ENCODE data around the gene MED10.

MED10 gene

DNA sequence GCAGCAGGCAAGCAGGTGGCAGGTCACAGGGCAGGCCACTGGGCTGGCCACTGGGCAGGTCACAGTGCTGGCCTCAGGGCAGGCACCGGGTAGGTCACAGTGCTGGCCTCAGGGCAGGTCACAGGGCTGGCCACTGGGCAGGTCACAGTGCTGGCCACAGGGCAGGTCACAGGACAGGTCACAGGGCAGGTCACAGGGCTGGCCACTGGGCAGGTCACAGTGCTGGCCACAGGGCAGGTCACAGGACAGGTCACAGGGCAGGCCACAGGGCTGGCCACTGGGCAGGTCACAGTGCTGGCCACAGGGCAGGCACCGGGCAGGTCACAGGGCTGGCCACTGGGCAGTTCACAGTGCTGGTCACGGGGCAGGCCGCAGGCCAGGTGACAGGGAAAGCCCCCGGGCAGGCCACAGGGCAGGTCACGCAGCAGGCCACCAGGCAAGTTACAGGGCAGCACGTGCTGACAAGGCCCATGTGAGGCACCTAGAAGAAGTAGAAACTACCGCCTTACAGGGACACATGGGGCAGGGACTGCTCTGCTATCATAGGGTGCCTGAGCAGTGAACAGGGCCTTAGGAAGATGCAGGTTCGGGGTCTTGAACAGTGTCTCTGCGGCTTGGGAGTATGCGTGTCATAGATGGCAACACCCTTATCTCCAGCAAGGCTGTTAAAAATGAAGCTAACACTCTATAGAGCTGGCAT lies 18.6 kb upstream of the MED10 start:
- no peak for ATAC-seq (replicated peaks; ENCODE audit: extremely low read depth, poor library complexity, severe bottlenecking)
- H3K27ac Mint-ChIP-seq (ENCODE audit: low read depth) = no peak overlapping the region
- H3K27me3 Mint-ChIP-seq = peaks cover 48% of the 10 kb centered on the region
- DNase-seq (ENCODE audit: low spot score in 2 of 2) = no peak
- H3K36me3 Mint-ChIP-seq (ENCODE audit: insufficient read depth) = no peaks in the 10 kb centered on the region
- H3K4me3 Mint-ChIP-seq = no peak overlapping the region
- H3K9me3 Mint-ChIP-seq = no peaks in the 10 kb centered on the region
- H3K4me1 Mint-ChIP-seq = no peaks in the 10 kb centered on the region

DNA sequence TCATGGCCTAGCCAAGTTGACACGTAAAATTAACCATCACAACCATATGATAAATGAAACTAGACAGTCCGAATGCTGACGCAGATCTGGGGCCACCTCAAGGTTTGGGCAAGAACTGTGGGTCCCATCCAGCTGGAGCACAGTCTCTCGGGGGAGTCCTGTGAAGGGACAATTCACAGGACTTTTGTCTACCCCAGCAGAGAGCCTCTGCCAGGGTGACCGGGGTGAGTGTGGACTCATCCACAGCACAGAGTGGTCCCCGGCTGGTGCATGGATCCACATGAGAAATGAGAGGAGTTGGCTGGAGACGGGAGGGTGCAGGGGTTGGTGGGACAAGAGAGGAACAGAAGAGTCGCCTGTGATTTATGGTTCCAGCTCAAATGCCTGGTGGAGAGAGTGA lies 17.7 kb upstream of the MED10 start:
- Mint-ChIP-seq H3K9me3 (no peaks in the 10 kb centered on the region), H3K36me3 (ENCODE audit: insufficient read depth) (no peaks in the 10 kb centered on the region), H3K27me3 (peaks cover 48% of the 10 kb centered on the region), H3K4me1 (no peaks in the 10 kb centered on the region), H3K4me3 (no peak overlapping the region), H3K27ac (ENCODE audit: low read depth) (no peak overlapping the region)
- no peak for ATAC-seq (replicated peaks; ENCODE audit: extremely low read depth, poor library complexity, severe bottlenecking)
- no peak for DNase-seq (ENCODE audit: low spot score in 2 of 2)

DNA sequence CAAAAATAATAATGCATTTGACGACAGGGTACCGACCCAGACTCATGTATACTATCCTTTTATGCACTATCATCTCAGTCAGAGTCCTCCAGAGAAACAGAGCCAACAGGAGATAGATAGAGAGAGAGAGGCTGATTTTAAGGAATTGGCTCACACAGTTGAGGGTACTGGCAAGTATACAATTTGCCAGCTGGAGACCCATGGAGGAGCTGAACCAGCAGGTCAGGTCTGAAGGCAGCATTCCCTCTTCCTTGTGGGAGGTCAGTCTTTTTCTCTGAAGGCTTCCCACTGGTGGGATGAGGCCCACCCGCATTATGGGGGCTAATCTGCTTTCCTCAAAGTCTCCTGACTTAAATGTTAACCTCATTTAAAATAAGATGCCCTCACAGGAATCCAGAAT lies 17.3 kb upstream of the MED10 start:
- H3K27me3 Mint-ChIP-seq = peaks cover 50% of the 10 kb centered on the region
- no peak overlapping the region for H3K27ac Mint-ChIP-seq (ENCODE audit: low read depth)
- no peaks in the 10 kb centered on the region for H3K9me3 Mint-ChIP-seq
- DNase-seq (ENCODE audit: low spot score in 2 of 2) (no peak), ATAC-seq (replicated peaks; ENCODE audit: extremely low read depth, poor library complexity, severe bottlenecking) (no peak)
- H3K4me3 Mint-ChIP-seq = no peak overlapping the region
- H3K36me3 Mint-ChIP-seq (ENCODE audit: insufficient read depth) = no peaks in the 10 kb centered on the region
- no peaks in the 10 kb centered on the region for H3K4me1 Mint-ChIP-seq

DNA sequence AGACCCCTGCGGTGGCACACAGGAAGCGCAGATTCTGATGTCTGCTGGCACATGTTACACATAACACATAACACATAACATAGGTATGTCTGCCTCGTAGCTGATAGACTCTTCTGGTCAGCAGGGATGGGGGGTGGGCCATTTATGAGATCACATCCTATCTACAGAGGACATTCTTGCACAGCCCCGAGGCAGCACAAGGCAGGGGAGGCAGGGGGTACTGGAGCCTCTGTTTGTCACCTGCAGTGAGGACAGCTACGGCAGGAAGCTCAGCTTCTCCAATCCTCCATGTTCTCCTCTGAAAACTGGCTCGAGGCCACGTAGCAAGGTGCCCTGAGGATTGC lies 16.7 kb upstream of the MED10 start:
- Mint-ChIP-seq H3K4me3 (no peak overlapping the region), H3K36me3 (ENCODE audit: insufficient read depth) (no peaks in the 10 kb centered on the region), H3K27ac (ENCODE audit: low read depth) (no peak overlapping the region), H3K9me3 (no peaks in the 10 kb centered on the region), H3K27me3 (peaks cover 55% of the 10 kb centered on the region), H3K4me1 (no peaks in the 10 kb centered on the region)
- ATAC-seq (replicated peaks; ENCODE audit: extremely low read depth, poor library complexity, severe bottlenecking) = no peak
- no peak for DNase-seq (ENCODE audit: low spot score in 2 of 2)

DNA sequence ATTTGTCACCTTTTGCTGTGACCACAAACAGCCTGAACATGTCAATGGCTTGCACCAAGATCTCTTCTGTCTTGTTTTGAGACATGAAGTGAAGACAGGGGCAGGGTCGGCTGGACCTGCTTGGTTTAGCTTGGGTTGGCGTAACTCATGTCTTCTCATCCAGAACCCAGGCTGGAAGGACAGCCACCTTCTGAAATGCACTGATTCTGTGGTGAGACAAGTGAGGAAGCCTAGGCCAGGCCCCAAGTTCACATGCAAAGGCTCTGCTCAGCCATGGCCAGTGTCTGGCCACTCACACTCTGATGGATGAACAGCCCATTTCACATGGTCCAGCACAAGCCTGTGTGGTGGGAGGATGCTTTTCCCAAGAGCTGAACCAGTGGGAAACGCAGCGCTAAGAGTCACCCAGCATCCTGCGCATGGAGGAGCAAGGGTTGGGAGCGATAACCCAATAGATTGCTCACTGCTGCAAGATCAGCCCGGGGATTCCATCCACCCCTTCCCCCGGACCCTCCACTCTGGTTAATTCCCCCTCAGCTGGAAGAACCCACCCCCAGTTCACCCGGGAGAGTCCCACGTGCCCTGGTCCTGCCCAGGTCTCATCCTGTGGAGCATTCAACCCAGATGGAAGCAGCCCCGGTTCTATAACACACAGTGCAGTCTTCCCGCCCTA lies 16.2 kb upstream of the MED10 start:
- no peaks in the 10 kb centered on the region for H3K4me1 Mint-ChIP-seq
- DNase-seq (ENCODE audit: low spot score in 2 of 2) = no peak
- no peaks in the 10 kb centered on the region for H3K36me3 Mint-ChIP-seq (ENCODE audit: insufficient read depth)
- H3K27ac Mint-ChIP-seq (ENCODE audit: low read depth) = no peak overlapping the region
- H3K4me3 Mint-ChIP-seq = no peak overlapping the region
- peaks cover 60% of the 10 kb centered on the region for H3K27me3 Mint-ChIP-seq
- ATAC-seq (replicated peaks; ENCODE audit: extremely low read depth, poor library complexity, severe bottlenecking) = no peak
- no peaks in the 10 kb centered on the region for H3K9me3 Mint-ChIP-seq

DNA sequence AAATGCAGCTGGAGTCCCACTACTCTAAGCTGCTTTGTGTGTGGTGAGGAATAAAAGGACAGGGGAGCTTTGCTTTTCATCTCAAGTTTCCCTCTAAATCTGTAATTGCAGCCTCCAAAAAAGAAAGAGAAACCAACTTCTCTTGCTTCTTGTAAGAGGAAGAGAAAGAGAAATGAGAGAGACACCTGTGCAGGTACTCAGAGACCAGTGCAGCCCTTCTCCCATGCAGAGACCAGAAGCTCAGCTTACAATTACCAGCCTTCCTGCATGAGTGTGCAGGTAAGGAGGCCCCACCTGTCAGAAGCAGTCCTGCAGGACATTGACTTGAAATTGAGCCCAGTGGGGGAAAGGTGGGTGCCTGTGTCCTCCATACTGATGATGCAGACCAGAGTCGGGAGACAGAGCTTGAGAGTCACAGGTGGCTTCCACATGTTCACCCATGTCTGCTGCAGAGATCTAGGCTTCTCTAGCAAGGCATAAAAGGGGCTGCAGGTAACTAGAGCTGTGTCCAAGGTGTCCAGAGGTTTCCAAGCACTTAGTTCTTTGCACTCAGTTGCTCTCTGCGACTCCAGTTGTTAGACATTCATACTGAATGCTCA lies 15.3 kb upstream of the MED10 start:
- no peak overlapping the region for H3K27ac Mint-ChIP-seq (ENCODE audit: low read depth)
- H3K27me3 Mint-ChIP-seq = peaks cover 68% of the 10 kb centered on the region
- H3K4me3 Mint-ChIP-seq = no peak overlapping the region

DNA sequence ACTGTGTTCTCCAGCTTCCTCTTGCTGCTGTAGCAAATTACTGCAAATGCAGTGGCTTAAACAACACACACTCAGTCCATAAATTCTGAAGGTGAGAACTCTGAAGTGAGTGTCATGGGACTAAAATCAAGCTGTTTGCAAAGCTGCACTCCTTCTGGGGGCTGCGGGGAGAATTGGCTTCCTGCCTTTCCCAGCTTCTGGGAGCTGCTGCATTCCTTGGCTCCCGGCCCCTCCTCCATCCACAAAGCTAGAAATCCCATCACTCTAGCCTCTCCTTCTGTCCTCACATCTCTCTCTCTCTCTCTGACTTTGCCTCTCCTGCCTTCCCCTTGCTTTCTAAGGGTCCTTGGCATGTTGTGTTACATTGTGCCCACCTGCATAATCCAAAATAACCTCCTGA lies 14.2 kb upstream of the MED10 start:
- Mint-ChIP-seq H3K27ac (ENCODE audit: low read depth) (no peak overlapping the region), H3K4me1 (no peaks in the 10 kb centered on the region), H3K4me3 (no peak overlapping the region), H3K27me3 (peaks cover 68% of the 10 kb centered on the region), H3K9me3 (no peaks in the 10 kb centered on the region), H3K36me3 (ENCODE audit: insufficient read depth) (no peaks in the 10 kb centered on the region)
- ATAC-seq (replicated peaks; ENCODE audit: extremely low read depth, poor library complexity, severe bottlenecking) (no peak), DNase-seq (ENCODE audit: low spot score in 2 of 2) (no peak)

More for the DNA sequence above, 15.3 kb upstream of the MED10 start:
- no peaks in the 10 kb centered on the region for H3K36me3 Mint-ChIP-seq (ENCODE audit: insufficient read depth)
- ATAC-seq (replicated peaks; ENCODE audit: extremely low read depth, poor library complexity, severe bottlenecking) (no peak), DNase-seq (ENCODE audit: low spot score in 2 of 2) (no peak)
- H3K9me3 Mint-ChIP-seq = no peaks in the 10 kb centered on the region
- no peaks in the 10 kb centered on the region for H3K4me1 Mint-ChIP-seq

DNA sequence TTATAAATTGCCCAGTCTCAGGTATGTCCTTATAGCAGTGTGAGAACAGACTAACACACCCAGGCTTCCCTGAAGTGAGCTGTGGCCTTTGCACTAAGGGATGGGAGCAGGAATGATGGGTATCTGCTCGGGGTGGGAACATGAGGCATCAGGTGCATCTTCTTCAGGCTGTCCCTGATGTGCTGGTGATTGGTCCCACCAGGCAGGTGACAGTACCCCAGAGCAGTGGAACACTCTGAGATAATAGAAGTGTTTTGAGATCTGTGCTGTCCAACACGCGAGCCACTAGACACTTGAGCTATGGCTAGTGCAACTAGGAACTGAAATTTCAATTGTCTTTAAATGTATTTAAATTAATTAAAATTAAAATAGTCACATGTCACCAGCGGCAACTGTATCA lies 12.8 kb upstream of the MED10 start:
- Mint-ChIP-seq H3K4me3 (no peak overlapping the region), H3K27me3 (peaks cover 70% of the 10 kb centered on the region)

DNA sequence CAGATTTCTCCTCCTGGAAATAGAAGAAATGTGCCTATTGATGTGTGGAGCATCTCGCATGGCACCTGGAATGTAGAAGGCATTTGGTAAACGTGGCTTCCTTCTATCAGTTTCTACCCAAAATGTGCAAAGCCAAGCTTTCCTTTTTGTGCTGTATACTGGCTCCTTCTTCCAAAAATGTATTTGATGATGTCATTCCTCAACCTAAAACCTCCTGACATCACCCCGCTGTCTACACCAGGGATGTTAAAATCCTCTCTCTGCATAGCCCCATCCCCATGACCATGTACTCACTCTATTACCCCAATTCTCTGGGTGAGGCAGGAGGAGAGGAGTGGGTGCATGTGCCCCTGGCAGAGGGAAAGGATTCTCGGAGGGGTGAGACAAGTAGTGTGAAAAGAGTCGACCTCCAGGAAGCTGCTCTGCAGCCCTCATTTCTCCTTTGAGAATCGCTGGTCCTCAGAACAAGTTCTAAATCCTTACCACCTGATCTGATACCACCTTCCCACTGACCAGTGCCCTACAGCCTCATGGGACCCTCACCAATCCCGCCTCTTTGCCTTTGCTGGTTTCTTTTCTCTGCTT lies 11.7 kb upstream of the MED10 start:
- H3K27me3 Mint-ChIP-seq = peaks cover 63% of the 10 kb centered on the region
- no peaks in the 10 kb centered on the region for H3K9me3 Mint-ChIP-seq
- ATAC-seq (replicated peaks; ENCODE audit: extremely low read depth, poor library complexity, severe bottlenecking) (no peak), DNase-seq (ENCODE audit: low spot score in 2 of 2) (no peak)
- no peak overlapping the region for H3K4me3 Mint-ChIP-seq
- H3K36me3 Mint-ChIP-seq (ENCODE audit: insufficient read depth) = no peaks in the 10 kb centered on the region
- no peak overlapping the region for H3K27ac Mint-ChIP-seq (ENCODE audit: low read depth)
- no peaks in the 10 kb centered on the region for H3K4me1 Mint-ChIP-seq

More for the DNA sequence above, 12.8 kb upstream of the MED10 start:
- DNase-seq (ENCODE audit: low spot score in 2 of 2) = no peak
- Mint-ChIP-seq H3K27ac (ENCODE audit: low read depth) (no peak overlapping the region), H3K4me1 (no peaks in the 10 kb centered on the region), H3K36me3 (ENCODE audit: insufficient read depth) (no peaks in the 10 kb centered on the region), H3K9me3 (no peaks in the 10 kb centered on the region)
- no peak for ATAC-seq (replicated peaks; ENCODE audit: extremely low read depth, poor library complexity, severe bottlenecking)

DNA sequence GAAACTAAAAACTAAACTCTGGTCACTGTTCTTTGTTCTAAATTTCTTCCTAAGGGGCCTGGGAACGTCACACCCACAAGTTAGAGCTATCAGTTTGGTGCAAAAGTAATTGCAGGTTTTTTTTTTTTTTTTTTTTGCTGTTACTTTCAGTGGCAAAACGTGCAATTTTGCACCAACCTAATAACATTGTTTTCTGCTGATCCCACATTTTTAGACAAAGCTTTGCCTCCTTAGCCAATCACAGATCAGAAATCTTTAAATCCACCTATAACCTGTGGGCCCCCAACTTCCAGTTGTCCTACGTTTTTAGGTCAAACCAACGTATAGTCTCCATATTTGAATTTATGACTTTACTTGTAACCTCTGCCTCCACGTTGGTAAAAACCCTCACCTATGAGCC lies 11.1 kb upstream of the MED10 start:
- Mint-ChIP-seq H3K36me3 (ENCODE audit: insufficient read depth) (no peaks in the 10 kb centered on the region), H3K27ac (ENCODE audit: low read depth) (no peak overlapping the region), H3K27me3 (peaks cover 63% of the 10 kb centered on the region), H3K9me3 (no peaks in the 10 kb centered on the region), H3K4me1 (no peaks in the 10 kb centered on the region), H3K4me3 (no peak overlapping the region)
- no peak for ATAC-seq (replicated peaks; ENCODE audit: extremely low read depth, poor library complexity, severe bottlenecking)
- no peak for DNase-seq (ENCODE audit: low spot score in 2 of 2)

DNA sequence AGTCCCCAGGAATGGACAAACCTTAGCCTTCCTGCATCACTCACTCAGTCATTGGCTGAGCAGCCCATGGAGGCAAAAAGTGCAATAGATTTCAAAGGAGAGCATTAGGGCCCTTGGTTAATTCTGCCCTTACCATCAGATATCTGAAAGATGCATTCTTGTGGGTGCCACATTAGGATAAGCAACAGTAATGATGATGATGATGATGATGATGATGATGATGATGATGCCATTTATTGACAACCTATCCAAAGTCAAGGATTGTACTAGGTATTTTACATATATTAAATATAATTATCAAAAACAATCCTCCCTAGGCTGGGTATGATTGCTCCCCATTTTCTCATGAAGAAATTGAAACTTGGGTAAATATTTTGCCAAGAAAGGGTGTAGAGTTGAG lies 9.6 kb upstream of the MED10 start:
- Mint-ChIP-seq H3K9me3 (no peaks in the 10 kb centered on the region), H3K4me1 (no peaks in the 10 kb centered on the region), H3K4me3 (no peak overlapping the region), H3K27me3 (peaks cover 62% of the 10 kb centered on the region), H3K36me3 (ENCODE audit: insufficient read depth) (no peaks in the 10 kb centered on the region), H3K27ac (ENCODE audit: low read depth) (no peak overlapping the region)
- DNase-seq (ENCODE audit: low spot score in 2 of 2) (no peak), ATAC-seq (replicated peaks; ENCODE audit: extremely low read depth, poor library complexity, severe bottlenecking) (no peak)

DNA sequence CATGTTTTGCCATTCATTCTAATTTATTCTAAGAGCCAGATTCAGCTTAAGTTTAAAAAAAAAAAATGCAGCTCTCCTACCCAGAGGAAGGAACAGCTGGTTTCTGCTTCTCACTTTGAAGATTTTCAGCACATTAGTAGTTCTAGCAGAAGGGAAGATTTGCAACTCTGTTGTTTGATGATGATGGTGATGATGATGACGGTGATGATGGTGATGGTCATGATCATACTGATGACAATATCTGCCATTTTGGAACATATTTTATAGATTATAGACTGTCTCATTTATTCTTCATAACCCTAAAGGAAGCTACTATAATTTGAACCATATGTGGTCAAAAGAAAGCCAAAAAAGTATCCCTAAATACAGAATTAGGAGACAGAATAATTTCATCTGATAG lies 7.9 kb upstream of the MED10 start:
- no peak for DNase-seq (ENCODE audit: low spot score in 2 of 2)
- H3K27me3 Mint-ChIP-seq = peaks cover 45% of the 10 kb centered on the region
- H3K9me3 Mint-ChIP-seq = no peaks in the 10 kb centered on the region
- ATAC-seq (replicated peaks; ENCODE audit: extremely low read depth, poor library complexity, severe bottlenecking) = no peak
- no peaks in the 10 kb centered on the region for H3K4me1 Mint-ChIP-seq
- no peak overlapping the region for H3K27ac Mint-ChIP-seq (ENCODE audit: low read depth)
- no peak overlapping the region for H3K4me3 Mint-ChIP-seq
- H3K36me3 Mint-ChIP-seq (ENCODE audit: insufficient read depth) = no peaks in the 10 kb centered on the region

DNA sequence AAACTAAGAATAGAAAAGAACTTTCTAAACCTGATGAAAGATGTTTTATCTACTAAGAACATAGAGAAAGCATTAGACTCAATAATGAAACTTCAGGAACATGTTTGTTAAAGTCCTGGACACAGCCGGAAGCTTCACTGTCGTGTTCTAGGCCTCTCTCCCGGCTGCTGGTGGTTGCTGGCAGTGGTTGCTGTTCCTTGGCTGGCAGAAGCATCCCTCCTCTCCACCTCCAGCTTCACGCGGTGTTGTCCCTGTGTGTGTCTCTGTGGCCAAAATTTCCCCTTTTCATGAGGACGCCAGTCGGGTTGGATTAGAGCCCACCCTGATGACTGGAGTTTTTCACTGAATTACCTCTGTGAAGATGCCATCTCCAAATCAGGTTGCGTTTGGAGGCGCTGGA lies 6.5 kb upstream of the MED10 start:
- H3K4me3 Mint-ChIP-seq = no peak overlapping the region
- no peak overlapping the region for H3K27ac Mint-ChIP-seq (ENCODE audit: low read depth)
- no peaks in the 10 kb centered on the region for H3K9me3 Mint-ChIP-seq

More for the DNA sequence above, 6.5 kb upstream of the MED10 start:
- no peaks in the 10 kb centered on the region for H3K4me1 Mint-ChIP-seq
- peaks cover 31% of the 10 kb centered on the region for H3K27me3 Mint-ChIP-seq
- DNase-seq (ENCODE audit: low spot score in 2 of 2) (no peak), ATAC-seq (replicated peaks; ENCODE audit: extremely low read depth, poor library complexity, severe bottlenecking) (no peak)
- H3K36me3 Mint-ChIP-seq (ENCODE audit: insufficient read depth) = no peaks in the 10 kb centered on the region

Measured in central memory CD8-positive, alpha-beta T cell (primary cell).